Calu3 (cell line): ENCODE results near the gene ZKSCAN4. TPM values are rescaled to one million over a fixed set of nuclear protein-coding genes. Genes with fewer than 3 reads are reported as not detected.

Experiments
- BruUV-seq: library from RNA; stranded (reverse); fragments of 400-500 nt; replicated peaks from 2 replicates; lab custom pipeline; 2021; lab: Mats Ljungman, UMichigan
- CTCF ChIA-PET: fragments of 300-600 bp; sonication (Branson Sonifier 250); formaldehyde crosslinking; loops from one replicate; lab custom pipeline; 2022; ENCODE audit warnings: antibody characterized with exemption; lab: Charles Lee
- DNase-seq: peaks from one replicate; pipeline ENCODE4 v3.0.0; 2022
- H3K27ac Mint-ChIP-seq: one replicate; pipeline ENCODE4 v1.8.0; 2022; ENCODE audit warnings: mixed read lengths; ENCODE audit not compliant: unreplicated experiment
- H3K27me3 Mint-ChIP-seq: one replicate; pipeline ENCODE4 v1.8.0; 2022; ENCODE audit warnings: mixed read lengths; ENCODE audit not compliant: unreplicated experiment
- H3K36me3 Mint-ChIP-seq: one replicate; pipeline ENCODE4 v1.8.0; 2022; ENCODE audit warnings: mild to moderate bottlenecking, moderate library complexity, mixed read lengths; ENCODE audit not compliant: insufficient read depth, unreplicated experiment
- H3K4me1 Mint-ChIP-seq: one replicate; pipeline ENCODE4 v1.8.0; 2022; ENCODE audit warnings: mild to moderate bottlenecking, low read depth, mixed read lengths; ENCODE audit not compliant: unreplicated experiment
- H3K4me3 Mint-ChIP-seq: one replicate; pipeline ENCODE4 v1.8.0; 2022; ENCODE audit warnings: mild to moderate bottlenecking, low read depth, moderate library complexity, mixed read lengths; ENCODE audit not compliant: unreplicated experiment
- H3K9me3 Mint-ChIP-seq: one replicate; pipeline ENCODE4 v1.8.0; 2022; ENCODE audit warnings: low read depth, mixed read lengths; ENCODE audit not compliant: unreplicated experiment
- intact Hi-C: fragments of 100-400 bp; cut with micrococcal nuclease; formaldehyde crosslinking; loops from one replicate; pipeline ENCODE4 v1.10.0; 2022; ENCODE audit not compliant: unreplicated experiment
- total RNA-seq: library from RNA; stranded (reverse); gene quantifications from 2 replicates; pipeline ENCODE4 v1.2.3, GENCODE V29; 2022
- TF ChIP-seq, protein P1 (sequence below): fragments of 200-600 bp; IDR thresholded peaks from one replicate; pipeline ENCODE4 v1.8.0; 2022; ENCODE audit warnings: antibody characterized with exemption; ENCODE audit not compliant: unreplicated experiment

Gene ZKSCAN4
- total RNA-seq, 1 experiment from 2014 or later: 6.7 TPM

DNA sequence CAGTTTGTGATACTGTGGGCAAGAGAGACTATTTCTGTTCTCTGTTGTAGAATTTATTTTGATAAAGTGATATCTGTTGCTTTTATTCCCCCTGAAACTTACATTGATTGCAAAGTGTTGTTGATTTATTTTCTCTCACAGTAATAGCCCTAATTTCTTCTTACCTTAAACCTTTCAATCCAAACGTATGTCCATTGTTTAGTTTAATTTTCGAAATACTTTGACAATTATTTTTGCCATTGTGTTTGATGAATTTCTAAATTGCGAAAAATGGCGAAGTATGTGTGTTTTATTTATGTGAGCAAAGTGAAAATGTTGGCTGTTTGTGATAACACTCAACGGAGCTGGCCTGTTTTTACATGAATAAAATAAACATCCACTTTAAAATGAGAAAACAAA lies 14.5 kb upstream of the ZKSCAN4 start:
- BruUV-seq: no TSS peak

DNA sequence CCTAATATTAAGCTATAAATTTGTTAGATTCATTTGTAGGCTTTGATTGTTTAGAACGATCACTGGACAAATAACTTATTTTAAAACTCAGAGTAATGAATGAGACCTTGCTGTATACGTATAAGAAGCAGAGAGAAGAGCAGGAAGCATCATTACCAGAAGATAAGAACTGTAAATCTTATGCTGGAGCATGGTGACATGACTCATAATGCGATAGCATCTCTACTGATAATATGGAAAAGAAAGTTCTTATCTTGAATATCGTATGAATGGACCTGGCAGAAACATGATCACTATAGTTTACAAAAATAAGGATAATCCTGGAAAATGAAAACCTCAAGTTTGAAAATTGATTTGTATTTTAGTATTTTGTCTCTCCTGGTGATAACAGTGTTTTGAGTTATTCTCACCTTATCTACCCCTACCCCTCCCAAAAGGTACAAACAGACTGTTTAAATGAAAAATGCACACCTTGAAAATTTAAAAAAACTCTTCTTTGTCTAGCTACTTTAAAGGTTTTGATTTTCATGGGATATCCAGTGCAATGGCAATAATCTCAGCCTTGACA lies 12.8 kb upstream of the ZKSCAN4 start:
- BruUV-seq: no TSS peak
- Mint-ChIP-seq H3K4me1 (no peaks in the 10 kb centered on the region), H3K27me3 (peaks cover 22% of the 10 kb centered on the region), H3K27ac (no peak overlapping the region), H3K9me3 (no peaks in the 10 kb centered on the region), H3K36me3 (no peaks in the 10 kb centered on the region), H3K4me3 (no peak overlapping the region)
- TF ChIP-seq, protein P1, sequence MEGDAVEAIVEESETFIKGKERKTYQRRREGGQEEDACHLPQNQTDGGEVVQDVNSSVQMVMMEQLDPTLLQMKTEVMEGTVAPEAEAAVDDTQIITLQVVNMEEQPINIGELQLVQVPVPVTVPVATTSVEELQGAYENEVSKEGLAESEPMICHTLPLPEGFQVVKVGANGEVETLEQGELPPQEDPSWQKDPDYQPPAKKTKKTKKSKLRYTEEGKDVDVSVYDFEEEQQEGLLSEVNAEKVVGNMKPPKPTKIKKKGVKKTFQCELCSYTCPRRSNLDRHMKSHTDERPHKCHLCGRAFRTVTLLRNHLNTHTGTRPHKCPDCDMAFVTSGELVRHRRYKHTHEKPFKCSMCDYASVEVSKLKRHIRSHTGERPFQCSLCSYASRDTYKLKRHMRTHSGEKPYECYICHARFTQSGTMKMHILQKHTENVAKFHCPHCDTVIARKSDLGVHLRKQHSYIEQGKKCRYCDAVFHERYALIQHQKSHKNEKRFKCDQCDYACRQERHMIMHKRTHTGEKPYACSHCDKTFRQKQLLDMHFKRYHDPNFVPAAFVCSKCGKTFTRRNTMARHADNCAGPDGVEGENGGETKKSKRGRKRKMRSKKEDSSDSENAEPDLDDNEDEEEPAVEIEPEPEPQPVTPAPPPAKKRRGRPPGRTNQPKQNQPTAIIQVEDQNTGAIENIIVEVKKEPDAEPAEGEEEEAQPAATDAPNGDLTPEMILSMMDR: no peak
- DNase-seq: no peak
- intact Hi-C loops: no loop called here
- CTCF ChIA-PET: no interaction called here

More for the DNA sequence above, 14.5 kb upstream of the ZKSCAN4 start:
- CTCF ChIA-PET: interaction anchor here (0.5 to 2.9 kb wide), 8 partner anchors 14 to 365 kb away, joined by 3 to 22 read pairs (median 4); partner anchors contain the start of genes PGBD1 and ZKSCAN4
- no peaks in the 10 kb centered on the region for H3K36me3 Mint-ChIP-seq
- intact Hi-C loops: loop anchor here (2.0 kb wide), 1 partner anchor 90 kb away; no protein-coding TSS in a partner anchor
- TF ChIP-seq, protein P1: no peak
- no peak for DNase-seq
- peaks cover 6% of the 10 kb centered on the region for H3K27me3 Mint-ChIP-seq
- H3K27ac Mint-ChIP-seq: no peak overlapping the region
- H3K4me1 Mint-ChIP-seq: no peaks in the 10 kb centered on the region
- no peak overlapping the region for H3K4me3 Mint-ChIP-seq
- H3K9me3 Mint-ChIP-seq: no peaks in the 10 kb centered on the region

DNA sequence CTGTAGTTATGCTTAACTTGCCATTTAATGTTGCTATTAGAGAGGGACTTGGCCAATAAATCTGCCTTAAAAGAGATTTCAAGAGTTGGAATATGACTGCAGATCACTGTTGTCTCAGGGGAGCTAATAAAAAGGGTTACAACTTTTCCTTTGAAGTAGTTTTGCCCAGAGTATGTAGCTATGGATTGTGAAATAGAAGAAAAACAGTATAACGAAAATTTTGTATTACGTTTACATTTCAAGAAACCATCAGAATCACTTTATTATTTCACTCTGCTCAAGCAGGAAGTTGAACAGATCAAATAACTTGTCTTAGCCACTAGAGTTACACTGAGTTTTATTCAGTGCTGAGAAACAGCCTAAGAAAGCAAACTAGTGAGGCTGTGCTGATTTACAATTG lies 11.9 kb upstream of the ZKSCAN4 start:
- DNase-seq: no peak
- CTCF ChIA-PET: no interaction called here
- intact Hi-C loops: no loop called here
- TF ChIP-seq, protein P1: no peak
- no peak overlapping the region for H3K4me3 Mint-ChIP-seq
- H3K36me3 Mint-ChIP-seq: no peaks in the 10 kb centered on the region
- peaks cover 30% of the 10 kb centered on the region for H3K27me3 Mint-ChIP-seq
- H3K9me3 Mint-ChIP-seq: no peaks in the 10 kb centered on the region
- no peaks in the 10 kb centered on the region for H3K4me1 Mint-ChIP-seq
- no peak overlapping the region for H3K27ac Mint-ChIP-seq
- BruUV-seq: no TSS peak

DNA sequence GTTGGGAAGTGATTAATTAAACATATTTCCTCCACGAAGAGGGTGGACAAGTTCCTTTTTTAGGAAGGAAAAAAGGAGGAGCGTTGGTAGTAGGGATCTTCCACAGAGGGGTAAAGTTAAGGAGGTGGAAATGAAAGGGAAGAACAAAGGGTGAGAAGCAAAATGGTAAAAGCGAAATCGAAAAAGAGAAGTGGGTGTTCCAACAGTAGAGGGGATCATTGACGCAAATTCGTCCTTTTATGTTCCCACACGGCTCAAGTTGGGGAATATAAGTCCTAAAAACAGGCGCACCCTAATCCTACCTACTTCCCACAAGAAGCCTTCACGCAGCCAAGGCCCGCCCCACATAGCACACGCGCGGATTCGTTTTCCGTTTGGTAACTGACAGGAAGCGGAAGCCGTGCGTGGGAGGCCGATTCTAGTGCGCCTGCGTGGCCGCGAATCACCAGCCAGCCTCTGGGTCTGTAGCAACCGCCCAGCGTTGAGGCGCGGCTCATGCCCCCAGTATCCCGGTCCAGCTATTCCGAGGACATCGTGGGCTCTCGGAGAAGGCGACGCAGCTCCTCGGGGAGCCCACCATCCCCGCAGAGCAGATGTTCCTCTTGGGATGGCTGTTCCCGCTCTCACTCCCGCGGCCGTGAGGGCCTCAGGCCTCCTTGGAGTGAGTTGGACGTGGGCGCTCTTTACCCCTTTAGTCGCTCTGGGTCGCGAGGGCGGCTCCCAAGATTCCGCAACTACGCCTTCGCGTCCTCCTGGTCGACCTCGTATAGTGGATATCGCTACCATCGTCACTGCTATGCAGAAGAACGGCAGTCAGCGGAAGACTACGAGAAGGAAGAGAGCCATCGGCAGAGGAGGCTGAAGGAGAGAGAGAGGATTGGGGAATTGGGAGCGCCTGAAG lies 7.1 kb upstream of the ZKSCAN4 start, which contains the start of gene NKAPL:
NKAPL (plus strand) TSS at position 421 of the 901 bp plus-strand sequence; CDS start at position 496, 75 bp downstream.
- DNase-seq: no peak
- intact Hi-C loops: loop anchor here (10.0 kb wide), 1 partner anchor 326 kb away; a partner anchor contains a TSS
- H3K27me3 Mint-ChIP-seq: peaks cover 30% of the 10 kb centered on the region

More for the DNA sequence above, 7.1 kb upstream of the ZKSCAN4 start, which contains the start of gene NKAPL:
- TF ChIP-seq, protein P1: no peak
- Mint-ChIP-seq H3K9me3 (no peaks in the 10 kb centered on the region), H3K27ac (no peak within 1 kb of the TSS), H3K36me3 (no peaks in the 10 kb centered on the region), H3K4me3 (no peak within 1 kb of the TSS), H3K4me1 (no peaks in the 10 kb centered on the region)
- BruUV-seq: no TSS peak
- CTCF ChIA-PET: no interaction called here
